ENCODE measurements around the gene YEATS4. TPM values are rescaled to one million over a fixed set of nuclear protein-coding genes. Genes with fewer than 3 reads are reported as not detected.
A peak's percentile ranks its signal among the peaks of the same experiment; 100 is the strongest.
"Not testable (repeated sequence)": the region's sequence is repeated elsewhere in the genome, so short reads cannot be mapped to it uniquely, and the experiment has no call there.

YEATS4 gene
- 47.2 and 58.2 TPM in 2 replicates for total RNA-seq
- 16.2 and 25.2 TPM in 2 replicates for polyA plus RNA-seq

DNA sequence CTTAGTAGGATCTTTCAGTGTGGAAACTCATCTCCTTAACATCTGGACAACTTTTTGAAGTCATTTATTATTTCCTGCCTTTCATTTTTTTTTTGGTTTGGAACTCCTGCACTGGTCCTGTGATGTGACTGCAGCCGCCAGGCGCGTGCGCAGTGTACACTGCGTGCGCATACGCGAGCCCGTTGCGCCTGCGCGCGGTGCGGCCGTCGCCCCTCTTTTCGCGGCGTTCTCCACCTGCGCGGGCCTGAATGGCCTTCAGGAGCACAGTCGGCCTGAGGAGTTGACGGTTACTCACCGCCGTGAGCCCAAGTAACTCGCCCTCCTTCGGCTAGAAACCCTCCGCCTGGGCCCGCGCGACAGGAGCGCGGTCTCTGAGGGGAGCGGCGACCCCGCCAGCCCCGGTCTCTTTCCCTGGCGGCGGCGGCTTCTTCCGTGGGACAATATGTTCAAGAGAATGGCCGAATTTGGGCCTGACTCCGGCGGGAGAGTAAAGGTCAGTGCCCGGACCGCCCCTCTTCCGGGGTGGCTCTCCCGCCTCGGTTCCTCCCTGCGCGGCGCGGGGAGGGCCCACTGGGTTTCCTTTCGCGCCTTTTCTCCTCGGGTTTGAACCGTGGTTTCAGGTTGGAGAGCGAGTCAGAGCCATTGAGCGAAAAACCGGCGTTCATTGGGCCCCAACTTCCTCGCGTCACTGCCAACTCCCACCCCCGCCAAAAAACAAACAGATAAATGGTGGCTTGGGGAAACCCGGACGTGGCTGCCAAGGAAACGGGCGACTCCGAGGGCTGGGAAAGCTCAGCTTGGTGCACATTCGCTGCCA, at the start of gene YEATS4:
Gene YEATS4 (plus strand): TSS at position 213 of the 817 bp plus-strand sequence. CDS start 230 bp downstream, at position 443.
- Histone ChIP-seq H3K27ac (peak within 1 kb of the TSS; percentile 92), H4K20me1 (ENCODE audit: insufficient read depth, poor library complexity, severe bottlenecking) (no peaks in the 10 kb centered on the region), H3K9me3 (ENCODE audit: low read depth) (no peaks in the 10 kb centered on the region), H3K9me2 (replicated peaks; ENCODE audit: insufficient read depth) (no peaks in the 10 kb centered on the region), H3K79me2 (peaks cover 34% of the 10 kb centered on the region), H3K4me1 (ENCODE audit: insufficient read depth) (peaks cover 5% of the 10 kb centered on the region), H3K36me3 (replicated peaks; ENCODE audit: insufficient read depth, low read depth) (no peaks in the 10 kb centered on the region), H3K4me2 (peak within 1 kb of the TSS; percentile 72), H3K27me3 (no peaks in the 10 kb centered on the region), H3K4me3 (peak within 1 kb of the TSS; percentile 66), H2AFZ (peak within 1 kb of the TSS; percentile 89)
- no peak for TF ChIP-seq EZH2phosphoT487 (IDR thresholded peaks at IDR 0.05; ENCODE audit: low read depth, severe bottlenecking, unreplicated experiment)
- TF ChIP-seq EZH2 (IDR thresholded peaks at IDR 0.05; ENCODE audit: borderline replicate concordance) = no peak
- TF ChIP-seq, protein P1, sequence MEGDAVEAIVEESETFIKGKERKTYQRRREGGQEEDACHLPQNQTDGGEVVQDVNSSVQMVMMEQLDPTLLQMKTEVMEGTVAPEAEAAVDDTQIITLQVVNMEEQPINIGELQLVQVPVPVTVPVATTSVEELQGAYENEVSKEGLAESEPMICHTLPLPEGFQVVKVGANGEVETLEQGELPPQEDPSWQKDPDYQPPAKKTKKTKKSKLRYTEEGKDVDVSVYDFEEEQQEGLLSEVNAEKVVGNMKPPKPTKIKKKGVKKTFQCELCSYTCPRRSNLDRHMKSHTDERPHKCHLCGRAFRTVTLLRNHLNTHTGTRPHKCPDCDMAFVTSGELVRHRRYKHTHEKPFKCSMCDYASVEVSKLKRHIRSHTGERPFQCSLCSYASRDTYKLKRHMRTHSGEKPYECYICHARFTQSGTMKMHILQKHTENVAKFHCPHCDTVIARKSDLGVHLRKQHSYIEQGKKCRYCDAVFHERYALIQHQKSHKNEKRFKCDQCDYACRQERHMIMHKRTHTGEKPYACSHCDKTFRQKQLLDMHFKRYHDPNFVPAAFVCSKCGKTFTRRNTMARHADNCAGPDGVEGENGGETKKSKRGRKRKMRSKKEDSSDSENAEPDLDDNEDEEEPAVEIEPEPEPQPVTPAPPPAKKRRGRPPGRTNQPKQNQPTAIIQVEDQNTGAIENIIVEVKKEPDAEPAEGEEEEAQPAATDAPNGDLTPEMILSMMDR (IDR thresholded peaks at IDR 0.05; ENCODE audit: poor library complexity) = no peak
- WGBS (ENCODE audit: low lambda C conversion rate, missing lambda C conversion rate) = under 1% methylated on average over 70 of the region's 70 CpGs
- DNase-seq (ENCODE audit: low spot score) = peak; percentile 96

DNA sequence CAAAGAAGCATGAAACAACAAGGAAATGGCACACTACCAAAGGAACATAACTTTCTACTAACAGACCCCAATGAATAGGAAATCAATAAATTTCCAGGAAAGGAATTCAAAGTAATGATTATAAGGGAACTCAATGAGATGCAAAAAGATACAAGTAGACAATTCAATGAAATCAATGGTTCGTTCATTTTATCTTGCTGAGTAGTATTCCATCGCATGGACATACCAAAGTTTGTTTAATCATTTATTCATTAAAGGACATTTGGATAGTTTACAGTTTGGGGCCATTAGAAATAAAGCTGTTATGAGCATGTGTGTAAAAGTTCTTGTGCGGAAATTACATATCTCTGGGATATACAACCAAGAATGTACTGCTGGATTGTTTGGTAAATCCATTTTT, 46.3 kb upstream of the YEATS4 start:
- WGBS (ENCODE audit: low lambda C conversion rate, missing lambda C conversion rate) = 98% methylated on average over 3 of the region's 3 CpGs
- no peak for DNase-seq (ENCODE audit: low spot score)
- Histone ChIP-seq H3K27me3 (no peaks in the 10 kb centered on the region), H3K9me3 (ENCODE audit: low read depth) (no peaks in the 10 kb centered on the region), H3K79me2 (no peaks in the 10 kb centered on the region), H3K4me1 (ENCODE audit: insufficient read depth) (no peaks in the 10 kb centered on the region), H3K4me3 (no peak overlapping the region), H3K4me2 (no peak overlapping the region), H3K9me2 (replicated peaks; ENCODE audit: insufficient read depth) (no peaks in the 10 kb centered on the region), H4K20me1 (ENCODE audit: insufficient read depth, poor library complexity, severe bottlenecking) (no peaks in the 10 kb centered on the region), H2AFZ (no peak overlapping the region), H3K27ac (no peak overlapping the region), H3K36me3 (replicated peaks; ENCODE audit: insufficient read depth, low read depth) (no peaks in the 10 kb centered on the region)
- TF ChIP-seq, protein P1 (IDR thresholded peaks at IDR 0.05; ENCODE audit: poor library complexity) = no peak
- TF ChIP-seq EZH2phosphoT487 (IDR thresholded peaks at IDR 0.05; ENCODE audit: low read depth, severe bottlenecking, unreplicated experiment) = no peak
- no peak for TF ChIP-seq EZH2 (IDR thresholded peaks at IDR 0.05; ENCODE audit: borderline replicate concordance)

DNA sequence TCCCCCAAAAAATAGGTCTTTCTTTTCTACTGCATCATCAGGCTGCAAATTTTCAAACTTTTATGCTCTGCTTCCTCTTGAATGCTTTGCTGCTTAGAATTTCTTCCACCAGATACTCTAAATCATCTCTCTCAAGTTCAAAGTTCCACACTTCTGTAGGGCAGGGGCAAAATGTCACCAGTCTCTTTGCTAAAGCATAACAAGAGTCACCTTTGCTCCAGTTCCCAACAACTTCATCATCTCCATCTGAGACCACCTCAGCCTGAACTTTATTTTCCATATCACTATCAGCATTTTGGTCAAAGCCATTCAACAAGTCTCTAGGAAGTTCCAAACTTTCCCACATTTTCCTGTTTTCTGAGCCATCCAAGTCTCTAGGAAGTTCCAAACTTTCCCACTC, 42.8 kb upstream of the YEATS4 start:
- not testable (repeated sequence) for H3K4me2 ChIP-seq; H3K4me3 ChIP-seq; H3K9me3 ChIP-seq (ENCODE audit: low read depth); DNase-seq (ENCODE audit: low spot score); H3K79me2 ChIP-seq; H4K20me1 ChIP-seq (ENCODE audit: insufficient read depth, poor library complexity, severe bottlenecking); H3K36me3 ChIP-seq (replicated peaks; ENCODE audit: insufficient read depth, low read depth); H3K9me2 ChIP-seq (replicated peaks; ENCODE audit: insufficient read depth); H3K4me1 ChIP-seq (ENCODE audit: insufficient read depth); H3K27me3 ChIP-seq; H3K27ac ChIP-seq; H2AFZ ChIP-seq

DNA sequence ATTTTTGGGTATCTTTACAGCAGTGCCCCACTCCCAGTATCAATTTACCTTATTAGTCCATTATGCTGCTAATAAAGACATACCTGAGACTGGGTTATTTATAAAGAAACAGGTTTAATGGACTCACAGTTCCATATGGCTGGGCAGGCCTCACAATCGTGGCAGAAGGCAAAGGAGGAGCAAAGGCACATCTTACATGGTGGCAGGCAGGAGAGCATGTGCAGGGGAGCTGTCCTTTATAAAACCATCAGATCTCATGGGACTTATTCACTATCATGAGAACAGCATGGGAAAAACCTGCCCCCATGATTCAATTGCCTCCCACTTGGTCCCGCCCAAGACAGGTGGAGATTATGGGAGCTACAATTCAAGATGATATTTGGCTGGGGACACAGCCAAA, 42.3 kb upstream of the YEATS4 start:
- not testable (repeated sequence) for H3K4me3 ChIP-seq; H3K9me2 ChIP-seq (replicated peaks; ENCODE audit: insufficient read depth); H3K4me2 ChIP-seq; H4K20me1 ChIP-seq (ENCODE audit: insufficient read depth, poor library complexity, severe bottlenecking); H3K27me3 ChIP-seq; H2AFZ ChIP-seq; DNase-seq (ENCODE audit: low spot score); H3K79me2 ChIP-seq; H3K27ac ChIP-seq; H3K36me3 ChIP-seq (replicated peaks; ENCODE audit: insufficient read depth, low read depth); H3K9me3 ChIP-seq (ENCODE audit: low read depth); H3K4me1 ChIP-seq (ENCODE audit: insufficient read depth)
- 92% methylated on average over 2 of the region's 2 CpGs for WGBS (ENCODE audit: low lambda C conversion rate, missing lambda C conversion rate)
